HEK293 (cell line): ENCODE data around the gene PTPN3.

ENCODE experiments used
- CTCF ChIA-PET: fragments of 350-600 bp; formaldehyde crosslinking; extraction: SDS; loops from one replicate; lab custom pipeline; 2021; ENCODE audit warnings: antibody characterized with exemption; lab: Yijun Ruan, JAX
- POLR2A ChIA-PET: fragments of 300-600 bp; formaldehyde crosslinking; extraction: SDS; loops from one replicate; lab custom pipeline; 2020; ENCODE audit warnings: antibody characterized with exemption, inconsistent platforms; lab: Yijun Ruan, JAX
- H3K27ac ChIP-seq: fragments of 200-500 bp; sonication (Bioruptor generic); 2 replicates; pipeline ENCODE4 v1.5.1; 2014; ENCODE audit warnings: low read depth, low read length, control low read depth, inconsistent platforms; ENCODE audit errors: extremely low read depth
- H3K36me3 ChIP-seq, 2 experiments: fragments of 200-500 bp in 1 of 2; sonication (Bioruptor generic) in 1 of 2; 1 replicate in 1 of 2; 2 replicates in 1 of 2; pipeline ENCODE4 v1.5.1; 2014 to 2017; ENCODE audit warnings: inconsistent platforms in 2 of 2, low read length in 2 of 2; ENCODE audit not compliant: control insufficient read depth in 2 of 2, insufficient read depth in 1 of 2
- H3K4me1 ChIP-seq: fragments of 200-500 bp; sonication (Bioruptor generic); 2 replicates; pipeline ENCODE4 v1.5.1; 2014; ENCODE audit warnings: mild to moderate bottlenecking, low read length, inconsistent platforms; ENCODE audit not compliant: control insufficient read depth, insufficient read depth
- H3K4me3 ChIP-seq: 2 replicates; pipeline ENCODE4 v1.5.1; 2011; ENCODE audit warnings: low read depth, mild to moderate bottlenecking, control low read depth, low read length, moderate library complexity
- H3K9me3 ChIP-seq: fragments of 200-500 bp; sonication (Bioruptor generic); 2 replicates; pipeline ENCODE4 v1.5.1; 2014; ENCODE audit warnings: low read depth, low read length, inconsistent platforms; ENCODE audit not compliant: control insufficient read depth, insufficient read depth
- EGR2 ChIP-seq: fragments of 450-650 bp; formaldehyde crosslinking; IDR thresholded peaks from 2 replicates; pipeline ENCODE4 v1.5.1; 2016; ENCODE audit warnings: low read depth, missing biosample characterization, missing genetic modification characterization
- KLF8 ChIP-seq: fragments of 450-650 bp; formaldehyde crosslinking; IDR thresholded peaks from 2 replicates; pipeline ENCODE4 v1.5.1; 2016; ENCODE audit warnings: missing biosample characterization, missing genetic modification characterization
- PRDM2 ChIP-seq: fragments of 450-650 bp; formaldehyde crosslinking; IDR thresholded peaks from 2 replicates; pipeline ENCODE4 v1.5.1; 2016; ENCODE audit warnings: missing biosample characterization, missing genetic modification characterization, borderline replicate concordance
- ZBTB11 ChIP-seq: fragments of 450-650 bp; formaldehyde crosslinking; conservative IDR thresholded peaks from 2 replicates; pipeline ENCODE4 v1.5.1; 2016; ENCODE audit warnings: low read depth, missing biosample characterization, missing genetic modification characterization
- ZBTB6 ChIP-seq: fragments of 450-650 bp; formaldehyde crosslinking; IDR thresholded peaks from 2 replicates; pipeline ENCODE4 v1.5.1; 2017; ENCODE audit warnings: missing biosample characterization, missing genetic modification characterization
- ZNF202 ChIP-seq: fragments of 450-650 bp; formaldehyde crosslinking; IDR thresholded peaks from 2 replicates; pipeline ENCODE4 v1.5.1; 2016; ENCODE audit warnings: missing biosample characterization, missing genetic modification characterization, borderline replicate concordance
- ZNF24 ChIP-seq: fragments of 450-650 bp; formaldehyde crosslinking; IDR thresholded peaks from 2 replicates; pipeline ENCODE4 v1.5.1; 2016; ENCODE audit warnings: missing biosample characterization, missing genetic modification characterization
- ZNF26 ChIP-seq: fragments of 450-650 bp; formaldehyde crosslinking; IDR thresholded peaks from 2 replicates; pipeline ENCODE4 v1.5.1; 2016; ENCODE audit warnings: missing biosample characterization, missing genetic modification characterization
- ZNF335 ChIP-seq: fragments of 450-650 bp; formaldehyde crosslinking; conservative IDR thresholded peaks from 2 replicates; pipeline ENCODE4 v1.5.1; 2016; ENCODE audit warnings: missing biosample characterization, missing genetic modification characterization
- ZNF433 ChIP-seq: fragments of 450-650 bp; formaldehyde crosslinking; IDR thresholded peaks from 2 replicates; pipeline ENCODE4 v1.5.1; 2016; ENCODE audit warnings: missing biosample characterization, missing genetic modification characterization, low read depth
- ZNF530 ChIP-seq: fragments of 450-650 bp; formaldehyde crosslinking; IDR thresholded peaks from 2 replicates; pipeline ENCODE4 v1.5.1; 2016; ENCODE audit warnings: low read depth, missing biosample characterization, missing genetic modification characterization
- ZNF571 ChIP-seq: fragments of 450-650 bp; formaldehyde crosslinking; IDR thresholded peaks from 2 replicates; pipeline ENCODE4 v1.5.0; 2017; ENCODE audit warnings: missing biosample characterization, missing genetic modification characterization
- ZNF645 ChIP-seq: fragments of 450-650 bp; formaldehyde crosslinking; IDR thresholded peaks from 2 replicates; pipeline ENCODE4; 2016; ENCODE audit warnings: missing biosample characterization, missing genetic modification characterization
- ZNF654 ChIP-seq: fragments of 450-650 bp; formaldehyde crosslinking; IDR thresholded peaks from 2 replicates; pipeline ENCODE4 v1.5.1; 2016; ENCODE audit warnings: low read depth, missing biosample characterization, missing genetic modification characterization
- ZNF670 ChIP-seq: fragments of 450-650 bp; formaldehyde crosslinking; IDR thresholded peaks from 2 replicates; pipeline ENCODE4 v1.5.1; 2016; ENCODE audit warnings: missing biosample characterization, missing genetic modification characterization, low read depth
- ZNF830 ChIP-seq: fragments of 450-650 bp; IDR thresholded peaks from 2 replicates; pipeline ENCODE4 v1.5.0; 2018; ENCODE audit warnings: missing biosample characterization, missing genetic modification characterization, low read depth, mild to moderate bottlenecking, moderate library complexity

Gene PTPN3

GRCh38 chr9:109451311-109452025 is 46.6 kb downstream of the PTPN3 start:
- Histone ChIP-seq H3K36me3 (peaks cover 0 to 18% of the 10 kb centered on the region in 2 experiments; a peak in 1 of 3 replicates), H3K4me3 (no peak overlapping the region), H3K4me1 (0 out of 2 replicates have a peak, but pooled peaks cover 3% of the 10 kb centered on the region), H3K27ac (no peak overlapping the region), H3K9me3 (no peaks in the 10 kb centered on the region)
- POLR2A ChIA-PET: no interaction called here
- no peak for TF ChIP-seq ZBTB11 (tag by site-specific recombination)
- no peak for TF ChIP-seq EGR2
- no peak for TF ChIP-seq ZNF645 (tag by site-specific recombination)
- no peak for TF ChIP-seq ZNF202 (tag by site-specific recombination)
- TF ChIP-seq ZNF654 (tag by site-specific recombination): no peak
- no peak for TF ChIP-seq ZNF571 (tag by site-specific recombination)
- no peak for TF ChIP-seq PRDM2
- TF ChIP-seq KLF8 (tag by site-specific recombination): no peak
- no peak for TF ChIP-seq ZNF670 (tag by site-specific recombination)
- CTCF ChIA-PET: interaction anchor here (0.6 to 3.9 kb wide), 5 partner anchors 9 to 1130 kb away, joined by 3 to 36 read pairs (median 4); no protein-coding TSS in a partner anchor

GRCh38 chr9:109450346-109450745 is 47.8 kb downstream of the PTPN3 start:
- Histone ChIP-seq H3K4me3 (no peak overlapping the region), H3K36me3 (peaks cover 0 to 12% of the 10 kb centered on the region in 2 experiments; a peak in 1 of 3 replicates), H3K27ac (no peak overlapping the region), H3K4me1 (0 out of 2 replicates have a peak, but pooled peaks cover 3% of the 10 kb centered on the region), H3K9me3 (no peaks in the 10 kb centered on the region)
- ChIA-PET POLR2A (no interaction called here), CTCF (interaction anchor here (0.6 to 3.9 kb wide), 6 partner anchors 8 to 63 kb away, joined by 3 to 36 read pairs (median 3); no protein-coding TSS in a partner anchor)
- TF ChIP-seq ZNF830 (tag by site-specific recombination) (no peak), ZNF433 (no peak), ZNF26 (tag by site-specific recombination) (no peak), ZBTB6 (no peak), ZNF530 (tag by site-specific recombination) (no peak), ZBTB11 (tag by site-specific recombination) (no peak), ZNF335 (tag by site-specific recombination) (no peak), ZNF24 (tag by site-specific recombination) (no peak)
